ENCODE data around the gene STK11IP.

DNA sequence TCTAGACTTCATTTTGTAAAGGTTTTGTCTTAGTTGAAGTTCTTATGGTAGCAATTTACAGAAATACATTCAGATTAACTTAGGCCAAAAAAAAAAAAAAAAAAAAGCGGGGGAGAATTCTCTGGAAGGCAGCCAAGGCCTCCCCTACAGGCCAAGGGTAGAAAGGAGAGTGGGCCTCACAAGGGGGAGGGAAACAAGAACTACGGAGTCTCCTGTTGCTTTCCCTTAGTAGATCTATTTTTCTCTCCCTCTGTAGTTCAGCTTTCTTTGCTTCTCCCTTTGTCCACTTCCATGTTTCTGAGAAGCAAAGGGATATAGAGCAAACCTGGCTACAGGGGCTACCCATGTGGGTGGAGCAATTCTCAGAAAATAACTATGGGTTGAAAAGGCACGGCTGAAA is 2.4 kb upstream of the STK11IP start:
- TF ChIP-seq, protein P1, sequence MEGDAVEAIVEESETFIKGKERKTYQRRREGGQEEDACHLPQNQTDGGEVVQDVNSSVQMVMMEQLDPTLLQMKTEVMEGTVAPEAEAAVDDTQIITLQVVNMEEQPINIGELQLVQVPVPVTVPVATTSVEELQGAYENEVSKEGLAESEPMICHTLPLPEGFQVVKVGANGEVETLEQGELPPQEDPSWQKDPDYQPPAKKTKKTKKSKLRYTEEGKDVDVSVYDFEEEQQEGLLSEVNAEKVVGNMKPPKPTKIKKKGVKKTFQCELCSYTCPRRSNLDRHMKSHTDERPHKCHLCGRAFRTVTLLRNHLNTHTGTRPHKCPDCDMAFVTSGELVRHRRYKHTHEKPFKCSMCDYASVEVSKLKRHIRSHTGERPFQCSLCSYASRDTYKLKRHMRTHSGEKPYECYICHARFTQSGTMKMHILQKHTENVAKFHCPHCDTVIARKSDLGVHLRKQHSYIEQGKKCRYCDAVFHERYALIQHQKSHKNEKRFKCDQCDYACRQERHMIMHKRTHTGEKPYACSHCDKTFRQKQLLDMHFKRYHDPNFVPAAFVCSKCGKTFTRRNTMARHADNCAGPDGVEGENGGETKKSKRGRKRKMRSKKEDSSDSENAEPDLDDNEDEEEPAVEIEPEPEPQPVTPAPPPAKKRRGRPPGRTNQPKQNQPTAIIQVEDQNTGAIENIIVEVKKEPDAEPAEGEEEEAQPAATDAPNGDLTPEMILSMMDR (conservative IDR thresholded peaks at IDR 0.05; ENCODE audit: low read depth, low read length): 0 out of 2 replicates have a peak, but pooled peaks have one; percentile 17
- TF ChIP-seq EZH2 (IDR thresholded peaks at IDR 0.05; ENCODE audit: borderline replicate concordance, low read depth, low read length, poor library complexity, severe bottlenecking): no peak
